Astrocyte of the spinal cord (primary cell): Measurements from ENCODE around the gene ABHD6.

ENCODE experiments used
- DNase-seq: peaks from one replicate; pipeline ENCODE4 v3.0.0; 2011; ENCODE audit warnings: low read depth, low spot score
- H3K4me3 ChIP-seq: 2 replicates; pipeline ENCODE4 v1.5.1; 2011; ENCODE audit warnings: low read depth, mild to moderate bottlenecking, low read length, moderate library complexity
- CTCF ChIP-seq: IDR thresholded peaks from 2 replicates; pipeline ENCODE4 v1.5.1; 2012; ENCODE audit warnings: low read depth, mild to moderate bottlenecking, low read length, inconsistent platforms
- in situ Hi-C: cut with HindIII; loops from 2 replicates; pipeline ENCODE4 v1.10.0; 2017; ENCODE audit warnings: low sequenced_read_pairs

The ABHD6 gene

GRCh38 chr3:58325525-58325992 lies 88.0 kb downstream of the ABHD6 start:
- in situ Hi-C loops = no loop called here
- no peak overlapping the region for H3K4me3 ChIP-seq
- TF ChIP-seq CTCF = no peak
- DNase-seq = no peak

- no peak for TF ChIP-seq CTCF
- DNase-seq = no peak
- in situ Hi-C loops = no loop called here
- no peak overlapping the region for H3K4me3 ChIP-seq
Measured at GRCh38 chr3:58326267-58326900, 88.8 kb downstream of the ABHD6 start.

GRCh38 chr3:58329150-58329921 lies 91.7 kb downstream of the ABHD6 start:
- no peak overlapping the region for H3K4me3 ChIP-seq
- DNase-seq = no peak
- in situ Hi-C loops = no loop called here
- no peak for TF ChIP-seq CTCF

GRCh38 chr3:58329922-58330413 lies 92.4 kb downstream of the ABHD6 start:
- no peak overlapping the region for H3K4me3 ChIP-seq
- in situ Hi-C loops = no loop called here

GRCh38 chr3:58331593-58332152 lies 94.1 kb downstream of the ABHD6 start:
- no peak overlapping the region for H3K4me3 ChIP-seq
- no peak for TF ChIP-seq CTCF
- no peak for DNase-seq
- in situ Hi-C loops = no loop called here

More at GRCh38 chr3:58329922-58330413, 92.4 kb downstream of the ABHD6 start:
- TF ChIP-seq CTCF = no peak
- DNase-seq = no peak

GRCh38 chr3:58332575-58333188 lies 95.1 kb downstream of the ABHD6 start, which contains the start of gene PXK:
Gene PXK (plus strand): TSS chr3:58332892. CDS start chr3:58332989, 97 bp downstream.
- no peak for TF ChIP-seq CTCF
- DNase-seq = peak; percentile 79

More at GRCh38 chr3:58332575-58333188, 95.1 kb downstream of the ABHD6 start, which contains the start of gene PXK:
- peak within 1 kb of the TSS; percentile 78 for H3K4me3 ChIP-seq
- in situ Hi-C loops = no loop called here
